Activated T-cell treated with anti-CD3 and anti-CD28 coated beads, Interleukin-2, amount 50 U/mL, for 72 hours (primary cell): Measurements from ENCODE around the gene SMURF1. TPM values are rescaled to one million over a fixed set of nuclear protein-coding genes. Genes with fewer than 3 reads are reported as not detected.
"Not testable (repeated sequence)": the region's sequence is repeated elsewhere in the genome, so short reads cannot be mapped to it uniquely, and the experiment has no call there.

Source experiments
- ATAC-seq, 2 donors: fragments of 150-1000 bp; cut with Tn5 transposase; replicated peaks in 1 of 2; 2 replicates each; pipeline ENCODE4 v1.10.0; 2021; ENCODE audit warnings: moderate library complexity in 2 of 2, mild to moderate bottlenecking in 1 of 2
- DNase-seq, 2 donors: peaks; one replicate each; pipeline ENCODE4 v3.0.0; 2021 to 2022; ENCODE audit warnings: mixed read lengths in 1 of 2
- H3K27ac Mint-ChIP-seq: one replicate; pipeline ENCODE4 v1.8.0; 2022; ENCODE audit warnings: mild to moderate bottlenecking, moderate library complexity, mixed read lengths
- H3K27me3 Mint-ChIP-seq: one replicate; pipeline ENCODE4 v1.8.0; 2022; ENCODE audit warnings: low read depth, mixed read lengths
- H3K36me3 Mint-ChIP-seq, 2 donors: one replicate each; pipeline ENCODE4 v1.8.0; 2022; ENCODE audit warnings: mixed read lengths in 2 of 2, mild to moderate bottlenecking in 1 of 2; ENCODE audit not compliant: insufficient read depth in 2 of 2
- H3K4me1 Mint-ChIP-seq: one replicate; pipeline ENCODE4 v1.8.0; 2022; ENCODE audit warnings: low read depth, mixed read lengths
- H3K4me3 Mint-ChIP-seq, 2 donors: one replicate each; pipeline ENCODE4 v1.8.0; 2022; ENCODE audit warnings: mild to moderate bottlenecking in 2 of 2, mixed read lengths in 2 of 2, moderate library complexity in 2 of 2
- H3K9me3 Mint-ChIP-seq, 2 donors: one replicate each; pipeline ENCODE4 v1.8.0; 2022; ENCODE audit warnings: mixed read lengths in 2 of 2
- total RNA-seq, 2 donors: library from RNA; stranded (reverse); gene quantifications; one replicate each; pipeline ENCODE4 v1.2.3, GENCODE V29; 2022

The SMURF1 gene
- total RNA-seq, 2 donors from 2014 or later: 15.9 to 18.8 TPM

GRCh38 chr7:99108613-99109012, 35.3 kb downstream of the SMURF1 start:
- Mint-ChIP-seq H3K9me3 (no peaks in the 10 kb centered on the region), H3K36me3 (peaks cover 0 to 3% of the 10 kb centered on the region in 2 donors), H3K4me1 (peaks cover 73% of the 10 kb centered on the region), H3K27ac (no peak overlapping the region), H3K27me3 (no peaks in the 10 kb centered on the region), H3K4me3 (no peak overlapping the region)
- DNase-seq (no peak), ATAC-seq (no peak)

- Mint-ChIP-seq H3K27me3 (no peaks in the 10 kb centered on the region), H3K4me1 (peaks cover 70% of the 10 kb centered on the region), H3K36me3 (no peaks in the 10 kb centered on the region), H3K4me3 (no peak overlapping the region), H3K27ac (no peak overlapping the region), H3K9me3 (no peaks in the 10 kb centered on the region)
- ATAC-seq (peak; percentile 41 to 44), DNase-seq (no peak)
Measured at GRCh38 chr7:99106821-99107241, 37.1 kb downstream of the SMURF1 start.

GRCh38 chr7:99106411-99106810, 37.5 kb downstream of the SMURF1 start:
- no peak overlapping the region for H3K4me3 Mint-ChIP-seq
- ATAC-seq: no peak
- H3K4me1 Mint-ChIP-seq: peaks cover 68% of the 10 kb centered on the region
- DNase-seq: no peak
- no peaks in the 10 kb centered on the region for H3K27me3 Mint-ChIP-seq
- no peaks in the 10 kb centered on the region for H3K36me3 Mint-ChIP-seq
- H3K27ac Mint-ChIP-seq: no peak overlapping the region
- no peaks in the 10 kb centered on the region for H3K9me3 Mint-ChIP-seq

- no peak overlapping the region for H3K27ac Mint-ChIP-seq
Measured at GRCh38 chr7:99105756-99106155, 38.2 kb downstream of the SMURF1 start.

GRCh38 chr7:99104631-99105030, 39.3 kb downstream of the SMURF1 start:
- Mint-ChIP-seq H3K4me1 (peaks cover 68% of the 10 kb centered on the region), H3K9me3 (no peaks in the 10 kb centered on the region), H3K36me3 (peaks cover under 1 to 1% of the 10 kb centered on the region in 2 donors), H3K27me3 (no peaks in the 10 kb centered on the region), H3K4me3 (no peak overlapping the region), H3K27ac (no peak overlapping the region)
- DNase-seq (no peak), ATAC-seq (no peak)

More at GRCh38 chr7:99105756-99106155, 38.2 kb downstream of the SMURF1 start:
- no peaks in the 10 kb centered on the region for H3K36me3 Mint-ChIP-seq
- H3K4me3 Mint-ChIP-seq: no peak overlapping the region
- no peaks in the 10 kb centered on the region for H3K9me3 Mint-ChIP-seq
- no peaks in the 10 kb centered on the region for H3K27me3 Mint-ChIP-seq
- ATAC-seq: no peak
- H3K4me1 Mint-ChIP-seq: peaks cover 70% of the 10 kb centered on the region
- no peak for DNase-seq

- H3K4me1 Mint-ChIP-seq: peaks cover 63% of the 10 kb centered on the region
- not testable (repeated sequence) for H3K9me3 Mint-ChIP-seq, DNase-seq, H3K36me3 Mint-ChIP-seq, ATAC-seq, H3K27me3 Mint-ChIP-seq
- H3K4me3 Mint-ChIP-seq: peak overlapping the region; percentile 29 to 69
- H3K27ac Mint-ChIP-seq: peak overlapping the region; percentile 72
Measured at GRCh38 chr7:99103836-99104235, 40.1 kb downstream of the SMURF1 start.

GRCh38 chr7:99102809-99103690, 40.9 kb downstream of the SMURF1 start:
- peaks cover 0 to 2% of the 10 kb centered on the region in 2 donors for H3K9me3 Mint-ChIP-seq
- H3K27ac Mint-ChIP-seq: peak overlapping the region; percentile 72
- peak overlapping the region; percentile 29 to 69 for H3K4me3 Mint-ChIP-seq
- peaks cover 62% of the 10 kb centered on the region for H3K4me1 Mint-ChIP-seq
- ATAC-seq (peak; percentile 79 to 82), DNase-seq (peak; percentile 56 to 57)
- peaks cover 6 to 7% of the 10 kb centered on the region in 2 donors for H3K36me3 Mint-ChIP-seq
- no peaks in the 10 kb centered on the region for H3K27me3 Mint-ChIP-seq

GRCh38 chr7:99102361-99102760, 41.5 kb downstream of the SMURF1 start:
- DNase-seq (no peak), ATAC-seq (no peak)
- Mint-ChIP-seq H3K4me3 (no peak overlapping the region), H3K36me3 (peaks cover 6 to 7% of the 10 kb centered on the region in 2 donors), H3K27me3 (no peaks in the 10 kb centered on the region), H3K4me1 (peaks cover 55% of the 10 kb centered on the region), H3K27ac (no peak overlapping the region), H3K9me3 (peaks cover 0 to 2% of the 10 kb centered on the region in 2 donors)

GRCh38 chr7:99101516-99101915, 42.4 kb downstream of the SMURF1 start:
- not testable (repeated sequence) for H3K9me3 Mint-ChIP-seq, ATAC-seq, H3K27ac Mint-ChIP-seq, H3K36me3 Mint-ChIP-seq, H3K4me3 Mint-ChIP-seq, H3K27me3 Mint-ChIP-seq, DNase-seq
- peaks cover 47% of the 10 kb centered on the region for H3K4me1 Mint-ChIP-seq

GRCh38 chr7:99099499-99100077, 44.3 kb downstream of the SMURF1 start:
- peaks cover 37% of the 10 kb centered on the region for H3K4me1 Mint-ChIP-seq
- ATAC-seq (no peak), DNase-seq (no peak)
- H3K27me3 Mint-ChIP-seq: no peaks in the 10 kb centered on the region
- no peak overlapping the region for H3K27ac Mint-ChIP-seq
- H3K9me3 Mint-ChIP-seq: peaks cover 0 to 2% of the 10 kb centered on the region in 2 donors
- H3K36me3 Mint-ChIP-seq: peaks cover 6 to 10% of the 10 kb centered on the region in 2 donors
- no peak overlapping the region for H3K4me3 Mint-ChIP-seq

GRCh38 chr7:99098824-99099498, 44.9 kb downstream of the SMURF1 start:
- Mint-ChIP-seq H3K4me1 (peaks cover 32% of the 10 kb centered on the region), H3K9me3 (peaks cover 0 to 2% of the 10 kb centered on the region in 2 donors), H3K4me3 (peak overlapping the region in 1 of 2 donors; percentile 23), H3K27me3 (no peaks in the 10 kb centered on the region), H3K27ac (no peak overlapping the region), H3K36me3 (peaks cover 6 to 10% of the 10 kb centered on the region in 2 donors)
- ATAC-seq: no peak
- DNase-seq: no peak

GRCh38 chr7:99098286-99098823, 45.6 kb downstream of the SMURF1 start:
- ATAC-seq (peak; percentile 30 to 67), DNase-seq (no peak)
- no peaks in the 10 kb centered on the region for H3K27me3 Mint-ChIP-seq
- H3K4me3 Mint-ChIP-seq: peak overlapping the region in 1 of 2 donors; percentile 23
- peaks cover 6 to 10% of the 10 kb centered on the region in 2 donors for H3K36me3 Mint-ChIP-seq
- H3K4me1 Mint-ChIP-seq: peaks cover 26% of the 10 kb centered on the region
- H3K9me3 Mint-ChIP-seq: peaks cover 0 to 2% of the 10 kb centered on the region in 2 donors
- H3K27ac Mint-ChIP-seq: no peak overlapping the region

- no peak for ATAC-seq
- peaks cover 19% of the 10 kb centered on the region for H3K4me1 Mint-ChIP-seq
- H3K9me3 Mint-ChIP-seq: peaks cover 0 to 2% of the 10 kb centered on the region in 2 donors
- H3K36me3 Mint-ChIP-seq: peaks cover 6 to 10% of the 10 kb centered on the region in 2 donors
- no peak overlapping the region for H3K27ac Mint-ChIP-seq
- no peaks in the 10 kb centered on the region for H3K27me3 Mint-ChIP-seq
- H3K4me3 Mint-ChIP-seq: no peak overlapping the region
- DNase-seq: no peak
Measured at GRCh38 chr7:99097730-99098129, 46.2 kb downstream of the SMURF1 start.
